Measurements from ENCODE around the gene NCMAP.

Gene NCMAP

DNA sequence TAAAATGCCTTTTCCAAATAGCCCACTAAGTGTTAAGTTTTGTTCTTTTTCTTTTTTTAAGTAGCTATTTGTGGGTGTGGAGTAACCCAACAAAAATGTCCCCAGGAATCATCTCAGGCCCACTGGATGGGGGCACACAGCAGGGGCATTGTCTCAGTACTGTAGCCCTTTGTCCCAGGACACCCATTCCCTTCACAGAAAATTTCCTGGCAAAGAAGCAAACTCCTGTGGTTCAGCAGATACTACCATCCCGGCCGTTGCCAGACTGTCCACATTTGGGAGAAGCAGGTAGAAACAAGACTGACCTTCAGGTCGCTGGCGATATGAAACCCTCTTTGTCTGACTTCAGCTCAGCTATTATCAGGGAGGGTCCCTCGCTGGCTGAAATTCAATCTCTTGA, 63.5 kb downstream of the NCMAP start:
- no peaks in the 10 kb centered on the region for H3K9me3 ChIP-seq (ENCODE audit: control insufficient read depth, low read length)
- no peaks in the 10 kb centered on the region for H3K79me1 ChIP-seq (replicated peaks; ENCODE audit: low read length, poor library complexity, severe bottlenecking)
- H4K91ac ChIP-seq (ENCODE audit: low read length), result no peak overlapping the region
- no peak overlapping the region for H2BK5ac ChIP-seq (ENCODE audit: low read depth, low read length, poor library complexity, severe bottlenecking)
- H3K23ac ChIP-seq (ENCODE audit: low read length in 2 of 2), result no peak overlapping the region
- H3K27me3 ChIP-seq (ENCODE audit: control insufficient read depth in 1 of 2, insufficient read depth in 1 of 2, low read length in 2 of 2), result peaks cover 11 to 20% of the 10 kb centered on the region in 2 experiments
- no peak for DNase-seq
- H3K4me3 ChIP-seq (ENCODE audit: insufficient read depth in 1 of 2, low read depth in 1 of 2, low read length in 2 of 2), result no peak overlapping the region
- no peaks in the 10 kb centered on the region for H3K4me1 ChIP-seq (ENCODE audit: control insufficient read depth, insufficient read depth, low read depth, low read length)
- H3K4ac ChIP-seq (ENCODE audit: low read depth in 1 of 2, low read length in 2 of 2), result no peak overlapping the region
- H3K9ac ChIP-seq (ENCODE audit: low read length), result no peak overlapping the region
- H3K4me2 ChIP-seq (ENCODE audit: low read length, poor library complexity, severe bottlenecking), result no peak overlapping the region
- no peaks in the 10 kb centered on the region for H3K36me3 ChIP-seq (ENCODE audit: control insufficient read depth in 1 of 2, insufficient read depth in 2 of 2, low read depth in 1 of 2, low read length in 2 of 2)
- no peak overlapping the region for H2BK15ac ChIP-seq (ENCODE audit: low read depth, poor library complexity, severe bottlenecking)
- H2BK12ac ChIP-seq (ENCODE audit: low read length in 2 of 2), result no peak overlapping the region
- no peak overlapping the region for H4K8ac ChIP-seq (ENCODE audit: low read length)
- H3K18ac ChIP-seq (ENCODE audit: low read depth in 1 of 2, low read length in 2 of 2), result no peak overlapping the region
- no peak overlapping the region for H3K14ac ChIP-seq (ENCODE audit: low read length in 2 of 2)
- no peak overlapping the region for H3K27ac ChIP-seq (ENCODE audit: low read length, poor library complexity, severe bottlenecking)
- H2AK5ac ChIP-seq (ENCODE audit: low read length, severe bottlenecking), result no peak overlapping the region
- no peak overlapping the region for H2BK120ac ChIP-seq (ENCODE audit: low read depth, low read length)
- H2AFZ ChIP-seq (ENCODE audit: low read depth, low read length), result no peak overlapping the region
- 72% methylated on average over 5 of the region's 5 CpGs for WGBS

DNA sequence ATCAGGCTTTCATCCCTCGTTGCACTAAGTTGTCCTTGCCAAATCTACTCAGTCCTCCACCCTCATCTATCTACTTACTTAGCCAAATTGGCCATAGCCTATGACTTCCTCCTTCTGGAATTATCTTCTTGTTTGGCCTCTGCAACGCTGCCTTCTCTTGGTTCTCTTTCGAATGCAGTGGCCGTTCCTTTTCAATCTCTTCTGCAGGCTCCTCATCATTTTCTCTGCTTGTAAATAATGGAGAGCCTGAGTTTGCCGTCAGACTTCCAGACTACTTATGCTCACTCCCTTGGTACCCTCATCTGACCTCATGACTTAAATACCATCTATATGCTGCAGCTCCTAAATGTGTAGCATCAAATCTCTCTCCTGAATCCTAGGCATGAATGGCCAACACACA, 64.8 kb downstream of the NCMAP start:
- Histone ChIP-seq H3K9ac (ENCODE audit: low read length) (no peak overlapping the region), H2AK5ac (ENCODE audit: low read length, severe bottlenecking) (no peak overlapping the region), H3K36me3 (ENCODE audit: control insufficient read depth in 1 of 2, insufficient read depth in 2 of 2, low read depth in 1 of 2, low read length in 2 of 2) (no peaks in the 10 kb centered on the region), H2AFZ (ENCODE audit: low read depth, low read length) (no peak overlapping the region), H3K4me1 (ENCODE audit: control insufficient read depth, insufficient read depth, low read depth, low read length) (no peaks in the 10 kb centered on the region), H3K18ac (ENCODE audit: low read depth in 1 of 2, low read length in 2 of 2) (no peak overlapping the region), H2BK15ac (ENCODE audit: low read depth, poor library complexity, severe bottlenecking) (no peak overlapping the region), H3K14ac (ENCODE audit: low read length in 2 of 2) (no peak overlapping the region), H2BK120ac (ENCODE audit: low read depth, low read length) (no peak overlapping the region), H3K4ac (ENCODE audit: low read depth in 1 of 2, low read length in 2 of 2) (no peak overlapping the region), H3K9me3 (ENCODE audit: control insufficient read depth, low read length) (no peaks in the 10 kb centered on the region), H3K4me2 (ENCODE audit: low read length, poor library complexity, severe bottlenecking) (no peak overlapping the region), H4K8ac (ENCODE audit: low read length) (no peak overlapping the region), H2BK5ac (ENCODE audit: low read depth, low read length, poor library complexity, severe bottlenecking) (no peak overlapping the region), H3K27ac (ENCODE audit: low read length, poor library complexity, severe bottlenecking) (no peak overlapping the region), H3K23ac (ENCODE audit: low read length in 2 of 2) (no peak overlapping the region), H2BK12ac (ENCODE audit: low read length in 2 of 2) (no peak overlapping the region), H3K27me3 (ENCODE audit: control insufficient read depth in 1 of 2, insufficient read depth in 1 of 2, low read length in 2 of 2) (peaks cover 11 to 20% of the 10 kb centered on the region in 2 experiments), H4K91ac (ENCODE audit: low read length) (no peak overlapping the region), H3K79me1 (replicated peaks; ENCODE audit: low read length, poor library complexity, severe bottlenecking) (no peaks in the 10 kb centered on the region), H3K4me3 (ENCODE audit: insufficient read depth in 1 of 2, low read depth in 1 of 2, low read length in 2 of 2) (no peak overlapping the region)
- WGBS, result 93% methylated on average over 5 of the region's 5 CpGs
- no peak for DNase-seq

DNA sequence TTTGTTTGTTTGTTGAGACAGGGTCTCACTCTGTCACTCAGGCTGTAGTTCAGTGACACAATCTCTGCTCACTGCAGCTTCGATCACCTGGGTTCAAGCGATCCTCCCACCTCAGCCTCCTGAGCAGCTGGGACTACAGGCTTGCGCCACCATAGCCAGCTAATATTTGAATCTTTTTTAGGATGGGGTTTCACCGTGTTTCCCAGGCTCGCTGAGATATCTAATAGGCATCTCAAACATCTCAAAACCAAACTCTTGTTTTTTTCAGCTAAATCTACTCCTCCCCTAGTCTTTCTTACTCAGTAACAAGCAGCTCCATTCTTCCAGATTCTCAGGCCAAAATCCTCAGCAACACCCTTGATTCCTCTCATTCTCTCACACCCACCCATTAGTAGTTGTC, 65.2 kb downstream of the NCMAP start:
- Histone ChIP-seq H4K91ac (ENCODE audit: low read length) (no peak overlapping the region), H3K4ac (ENCODE audit: low read depth in 1 of 2, low read length in 2 of 2) (no peak overlapping the region), H2AK5ac (ENCODE audit: low read length, severe bottlenecking) (no peak overlapping the region), H2BK12ac (ENCODE audit: low read length in 2 of 2) (no peak overlapping the region), H3K4me1 (ENCODE audit: control insufficient read depth, insufficient read depth, low read depth, low read length) (no peaks in the 10 kb centered on the region), H3K18ac (ENCODE audit: low read depth in 1 of 2, low read length in 2 of 2) (no peak overlapping the region), H4K8ac (ENCODE audit: low read length) (no peak overlapping the region), H2BK5ac (ENCODE audit: low read depth, low read length, poor library complexity, severe bottlenecking) (no peak overlapping the region), H3K79me1 (replicated peaks; ENCODE audit: low read length, poor library complexity, severe bottlenecking) (no peaks in the 10 kb centered on the region), H3K27ac (ENCODE audit: low read length, poor library complexity, severe bottlenecking) (no peak overlapping the region), H3K14ac (ENCODE audit: low read length in 2 of 2) (no peak overlapping the region), H3K27me3 (ENCODE audit: control insufficient read depth in 1 of 2, insufficient read depth in 1 of 2, low read length in 2 of 2) (peaks cover 11 to 20% of the 10 kb centered on the region in 2 experiments), H3K4me2 (ENCODE audit: low read length, poor library complexity, severe bottlenecking) (no peak overlapping the region), H3K4me3 (ENCODE audit: insufficient read depth in 1 of 2, low read depth in 1 of 2, low read length in 2 of 2) (no peak overlapping the region), H2AFZ (ENCODE audit: low read depth, low read length) (no peak overlapping the region), H3K36me3 (ENCODE audit: control insufficient read depth in 1 of 2, insufficient read depth in 2 of 2, low read depth in 1 of 2, low read length in 2 of 2) (no peaks in the 10 kb centered on the region), H2BK120ac (ENCODE audit: low read depth, low read length) (no peak overlapping the region), H3K9ac (ENCODE audit: low read length) (no peak overlapping the region), H3K9me3 (ENCODE audit: control insufficient read depth, low read length) (no peaks in the 10 kb centered on the region), H3K23ac (ENCODE audit: low read length in 2 of 2) (no peak overlapping the region), H2BK15ac (ENCODE audit: low read depth, poor library complexity, severe bottlenecking) (no peak overlapping the region)
- DNase-seq, result no peak
- WGBS, result 69% methylated on average over 5 of the region's 5 CpGs

DNA sequence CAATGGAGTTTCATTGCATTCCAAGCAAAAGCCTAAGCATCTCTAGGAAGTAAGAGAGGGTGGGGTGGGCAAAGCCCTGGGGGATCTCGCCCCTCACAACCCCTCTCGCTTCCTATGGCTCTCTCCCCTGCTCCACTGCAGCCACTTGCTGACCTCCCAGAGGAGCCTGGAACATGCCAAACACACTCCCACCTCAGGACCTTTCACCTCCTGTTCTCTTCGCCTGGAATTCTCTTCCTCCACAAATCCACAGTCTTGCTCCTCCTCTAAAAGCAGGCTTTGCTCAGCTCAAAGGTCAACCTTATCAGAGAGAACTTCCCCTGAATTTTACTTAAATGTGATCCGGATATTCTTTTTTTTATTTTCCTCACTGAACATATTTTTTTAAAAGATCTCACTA, 66.3 kb downstream of the NCMAP start:
- no peak overlapping the region for H3K9ac ChIP-seq (ENCODE audit: low read length)
- H3K14ac ChIP-seq (ENCODE audit: low read length in 2 of 2), result no peak overlapping the region
- H3K27ac ChIP-seq (ENCODE audit: low read length, poor library complexity, severe bottlenecking), result no peak overlapping the region
- no peaks in the 10 kb centered on the region for H3K4me1 ChIP-seq (ENCODE audit: control insufficient read depth, insufficient read depth, low read depth, low read length)
- WGBS, result 74% methylated on average over 4 of the region's 4 CpGs
- H3K4me2 ChIP-seq (ENCODE audit: low read length, poor library complexity, severe bottlenecking), result no peak overlapping the region
- H4K91ac ChIP-seq (ENCODE audit: low read length), result no peak overlapping the region
- peaks cover 11 to 20% of the 10 kb centered on the region in 2 experiments for H3K27me3 ChIP-seq (ENCODE audit: control insufficient read depth in 1 of 2, insufficient read depth in 1 of 2, low read length in 2 of 2)
- H2BK120ac ChIP-seq (ENCODE audit: low read depth, low read length), result no peak overlapping the region
- no peak overlapping the region for H2BK5ac ChIP-seq (ENCODE audit: low read depth, low read length, poor library complexity, severe bottlenecking)
- H3K36me3 ChIP-seq (ENCODE audit: control insufficient read depth in 1 of 2, insufficient read depth in 2 of 2, low read depth in 1 of 2, low read length in 2 of 2), result no peaks in the 10 kb centered on the region
- no peak overlapping the region for H2AFZ ChIP-seq (ENCODE audit: low read depth, low read length)
- no peak for DNase-seq
- no peak overlapping the region for H2BK12ac ChIP-seq (ENCODE audit: low read length in 2 of 2)
- H2AK5ac ChIP-seq (ENCODE audit: low read length, severe bottlenecking), result no peak overlapping the region
- no peak overlapping the region for H3K23ac ChIP-seq (ENCODE audit: low read length in 2 of 2)
- no peak overlapping the region for H3K4me3 ChIP-seq (ENCODE audit: insufficient read depth in 1 of 2, low read depth in 1 of 2, low read length in 2 of 2)
- H3K4ac ChIP-seq (ENCODE audit: low read depth in 1 of 2, low read length in 2 of 2), result no peak overlapping the region
- no peaks in the 10 kb centered on the region for H3K79me1 ChIP-seq (replicated peaks; ENCODE audit: low read length, poor library complexity, severe bottlenecking)
- H3K9me3 ChIP-seq (ENCODE audit: control insufficient read depth, low read length), result no peaks in the 10 kb centered on the region
- no peak overlapping the region for H3K18ac ChIP-seq (ENCODE audit: low read depth in 1 of 2, low read length in 2 of 2)
- no peak overlapping the region for H2BK15ac ChIP-seq (ENCODE audit: low read depth, poor library complexity, severe bottlenecking)
- H4K8ac ChIP-seq (ENCODE audit: low read length), result no peak overlapping the region

Measured in mesenchymal stem cell (in vitro differentiated cells and primary cell).